Naive B cell (primary cell): Measurements from ENCODE around the gene BIRC5. TPM values are rescaled to one million over a fixed set of nuclear protein-coding genes. Genes with fewer than 3 reads are reported as not detected.

Source experiments
- ATAC-seq, 2 donors: fragments of 150-1000 bp; cut with Tn5 transposase; 2 replicates each; pipeline ENCODE4 v1.10.0; 2021; ENCODE audit warnings: low read depth in 2 of 2, mild to moderate bottlenecking in 2 of 2, moderate library complexity in 2 of 2
- DNase-seq: peaks from one replicate; pipeline ENCODE4 v3.0.0; 2022
- H3K27ac Mint-ChIP-seq, 6 donors: one replicate each; pipeline ENCODE4 v1.8.0; 2020 to 2022; ENCODE audit warnings: mild to moderate bottlenecking in 6 of 6, mixed read lengths in 6 of 6, moderate library complexity in 5 of 6, inconsistent platforms in 2 of 6
- H3K27me3 Mint-ChIP-seq, 3 donors: one replicate each; pipeline ENCODE4 v1.8.0; 2021 to 2022; ENCODE audit warnings: mixed read lengths in 3 of 3, mild to moderate bottlenecking in 1 of 3
- H3K36me3 Mint-ChIP-seq, 2 donors: one replicate each; pipeline ENCODE4 v1.8.0; 2020 to 2022; ENCODE audit warnings: mixed read lengths in 2 of 2, inconsistent platforms in 1 of 2, mild to moderate bottlenecking in 1 of 2
- H3K4me1 Mint-ChIP-seq, 3 donors: one replicate each; pipeline ENCODE4 v1.8.0; 2020 to 2022; ENCODE audit warnings: mixed read lengths in 3 of 3, inconsistent platforms in 1 of 3, mild to moderate bottlenecking in 1 of 3, moderate library complexity in 1 of 3
- H3K4me3 Mint-ChIP-seq, 8 donors: one replicate each; pipeline ENCODE4 v1.8.0; 2020 to 2022; ENCODE audit warnings: mild to moderate bottlenecking in 8 of 8, mixed read lengths in 8 of 8, moderate library complexity in 8 of 8, inconsistent platforms in 2 of 8
- H3K9me3 Mint-ChIP-seq, 7 donors: one replicate each; pipeline ENCODE4 v1.8.0; 2020 to 2022; ENCODE audit warnings: mixed read lengths in 7 of 7, mild to moderate bottlenecking in 5 of 7, inconsistent platforms in 2 of 7, moderate library complexity in 1 of 7
- polyA plus RNA-seq, 6 donors: library from polyadenylated mRNA; unstranded; fragments of 300-500 nt; fragmentation: Illumina TruSeq; gene quantifications; one replicate each; pipeline ENCODE4 v1.2.3, GENCODE V29; 2021; ENCODE audit warnings: low read depth in 6 of 6

BIRC5 gene
- polyA plus RNA-seq, 6 donors from 2014 or later: not detected

GRCh38 chr17:78196716-78197115 is 17.3 kb upstream of the BIRC5 start:
- ATAC-seq (no peak), DNase-seq (no peak)
- Mint-ChIP-seq H3K27ac (peak overlapping the region in 1 of 6 donors; percentile 65), H3K9me3 (no peaks in the 10 kb centered on the region), H3K4me3 (no peak overlapping the region), H3K27me3 (no peaks in the 10 kb centered on the region), H3K4me1 (peaks cover 0 to 8% (median 7%) of the 10 kb centered on the region in 3 donors), H3K36me3 (no peaks in the 10 kb centered on the region)

- Mint-ChIP-seq H3K27ac (peak overlapping the region in 2 of 6 donors; percentile 21 to 65), H3K4me3 (no peak overlapping the region), H3K4me1 (peaks cover 0 to 8% (median 7%) of the 10 kb centered on the region in 3 donors), H3K9me3 (no peaks in the 10 kb centered on the region), H3K27me3 (no peaks in the 10 kb centered on the region), H3K36me3 (no peaks in the 10 kb centered on the region)
- DNase-seq: no peak
- no peak for ATAC-seq
These were observed 16.8 kb upstream of the BIRC5 start for GRCh38 chr17:78197147-78197832.

- ATAC-seq: no peak
- no peaks in the 10 kb centered on the region for H3K27me3 Mint-ChIP-seq
These were observed 13.6 kb upstream of the BIRC5 start for GRCh38 chr17:78200451-78200850.

GRCh38 chr17:78202666-78203065 is 11.4 kb upstream of the BIRC5 start:
- H3K27me3 Mint-ChIP-seq: no peaks in the 10 kb centered on the region
- H3K4me1 Mint-ChIP-seq: peaks cover 0 to 5% (median 4%) of the 10 kb centered on the region in 3 donors
- no peak for ATAC-seq
- no peaks in the 10 kb centered on the region for H3K9me3 Mint-ChIP-seq
- H3K27ac Mint-ChIP-seq: peak overlapping the region in 1 of 6 donors; percentile 66
- no peak for DNase-seq
- no peak overlapping the region for H3K4me3 Mint-ChIP-seq
- H3K36me3 Mint-ChIP-seq: no peaks in the 10 kb centered on the region

More at GRCh38 chr17:78200451-78200850, 13.6 kb upstream of the BIRC5 start:
- Mint-ChIP-seq H3K27ac (no peak overlapping the region), H3K36me3 (no peaks in the 10 kb centered on the region), H3K4me3 (peak overlapping the region in 1 of 8 donors; percentile 66), H3K4me1 (peaks cover 0 to 5% (median 4%) of the 10 kb centered on the region in 3 donors), H3K9me3 (no peaks in the 10 kb centered on the region)
- DNase-seq: no peak

GRCh38 chr17:78204387-78205123 is 9.5 kb upstream of the BIRC5 start:
- Mint-ChIP-seq H3K4me3 (no peak overlapping the region), H3K27ac (peak overlapping the region in 1 of 6 donors; percentile 14), H3K4me1 (no peaks in the 10 kb centered on the region), H3K27me3 (no peaks in the 10 kb centered on the region), H3K9me3 (no peaks in the 10 kb centered on the region), H3K36me3 (no peaks in the 10 kb centered on the region)
- ATAC-seq (no peak), DNase-seq (no peak)

- DNase-seq (no peak), ATAC-seq (no peak)
- H3K36me3 Mint-ChIP-seq: no peaks in the 10 kb centered on the region
- no peaks in the 10 kb centered on the region for H3K27me3 Mint-ChIP-seq
- no peak overlapping the region for H3K27ac Mint-ChIP-seq
- no peaks in the 10 kb centered on the region for H3K9me3 Mint-ChIP-seq
- no peaks in the 10 kb centered on the region for H3K4me1 Mint-ChIP-seq
- no peak overlapping the region for H3K4me3 Mint-ChIP-seq
These were observed 8.8 kb upstream of the BIRC5 start for GRCh38 chr17:78205124-78205775.

GRCh38 chr17:78206298-78206697 is 7.8 kb upstream of the BIRC5 start:
- no peak for ATAC-seq
- Mint-ChIP-seq H3K4me1 (no peaks in the 10 kb centered on the region), H3K9me3 (no peaks in the 10 kb centered on the region), H3K36me3 (no peaks in the 10 kb centered on the region), H3K27me3 (no peaks in the 10 kb centered on the region), H3K27ac (peak overlapping the region in 1 of 6 donors; percentile 76), H3K4me3 (no peak overlapping the region)
- DNase-seq: no peak

- H3K27me3 Mint-ChIP-seq: no peaks in the 10 kb centered on the region
- ATAC-seq: no peak
These were observed 5.6 kb upstream of the BIRC5 start for GRCh38 chr17:78208486-78208885.

GRCh38 chr17:78210111-78210510 is 3.9 kb upstream of the BIRC5 start:
- DNase-seq (no peak), ATAC-seq (no peak)
- Mint-ChIP-seq H3K9me3 (no peaks in the 10 kb centered on the region), H3K4me3 (no peak overlapping the region), H3K36me3 (no peaks in the 10 kb centered on the region), H3K4me1 (peaks cover 4 to 8% (median 6%) of the 10 kb centered on the region in 3 donors), H3K27ac (no peak overlapping the region), H3K27me3 (no peaks in the 10 kb centered on the region)

More at GRCh38 chr17:78208486-78208885, 5.6 kb upstream of the BIRC5 start:
- Mint-ChIP-seq H3K36me3 (no peaks in the 10 kb centered on the region), H3K4me1 (peaks cover 0 to 4% (median 1%) of the 10 kb centered on the region in 3 donors), H3K9me3 (no peaks in the 10 kb centered on the region), H3K4me3 (no peak overlapping the region), H3K27ac (no peak overlapping the region)
- no peak for DNase-seq

GRCh38 chr17:78211032-78211431 is 3.0 kb upstream of the BIRC5 start:
- ATAC-seq (no peak), DNase-seq (no peak)
- Mint-ChIP-seq H3K4me1 (peaks cover 4 to 8% (median 6%) of the 10 kb centered on the region in 3 donors), H3K36me3 (no peaks in the 10 kb centered on the region), H3K9me3 (no peaks in the 10 kb centered on the region), H3K27ac (no peak overlapping the region), H3K4me3 (no peak overlapping the region), H3K27me3 (no peaks in the 10 kb centered on the region)

- DNase-seq (no peak), ATAC-seq (no peak)
- H3K9me3 Mint-ChIP-seq: no peaks in the 10 kb centered on the region
- no peaks in the 10 kb centered on the region for H3K27me3 Mint-ChIP-seq
- no peaks in the 10 kb centered on the region for H3K36me3 Mint-ChIP-seq
- peaks cover 4 to 8% (median 6%) of the 10 kb centered on the region in 3 donors for H3K4me1 Mint-ChIP-seq
- H3K27ac Mint-ChIP-seq: no peak overlapping the region
- peak overlapping the region in 7 of 8 donors; percentile 57 to 85 (median 76) for H3K4me3 Mint-ChIP-seq
These were observed 631 bp downstream of the BIRC5 start for GRCh38 chr17:78214706-78215061.

GRCh38 chr17:78219396-78220150 is 5.5 kb downstream of the BIRC5 start:
- Mint-ChIP-seq H3K9me3 (no peaks in the 10 kb centered on the region), H3K36me3 (no peaks in the 10 kb centered on the region), H3K4me3 (peak overlapping the region in 1 of 8 donors; percentile 43), H3K27ac (peak overlapping the region in 1 of 6 donors; percentile 58), H3K4me1 (peaks cover 0 to 2% (median under 1%) of the 10 kb centered on the region in 3 donors), H3K27me3 (no peaks in the 10 kb centered on the region)
- DNase-seq: no peak
- no peak for ATAC-seq

GRCh38 chr17:78223061-78223460 is 9.0 kb downstream of the BIRC5 start:
- H3K27ac Mint-ChIP-seq: no peak overlapping the region
- H3K4me3 Mint-ChIP-seq: no peak overlapping the region
- H3K27me3 Mint-ChIP-seq: peaks cover 8 to 17% (median 11%) of the 10 kb centered on the region in 3 donors
- DNase-seq: no peak
- no peaks in the 10 kb centered on the region for H3K9me3 Mint-ChIP-seq
- no peaks in the 10 kb centered on the region for H3K36me3 Mint-ChIP-seq
- H3K4me1 Mint-ChIP-seq: peaks cover 0 to 5% (median 0%) of the 10 kb centered on the region in 3 donors
- ATAC-seq: no peak
